Upper lobe of left lung (tissue), 6 donors: ENCODE results near the gene PPDPF. TPM values are rescaled to one million over a fixed set of nuclear protein-coding genes. Genes with fewer than 3 reads are reported as not detected.
"Not testable (repeated sequence)": the region's sequence is repeated elsewhere in the genome, so short reads cannot be mapped to it uniquely, and the experiment has no call there.

Experiments used
- ATAC-seq, 2 donors: fragments of 200-7000 bp; cut with Tn5 transposase; one replicate each; pipeline ENCODE4 v1.9.1; 2022; ENCODE audit warnings: mild to moderate bottlenecking in 2 of 2, moderate library complexity in 2 of 2; ENCODE audit not compliant: low FRiP score in 2 of 2
- DNase-seq, 2 donors: peaks; one replicate each; pipeline ENCODE4 v3.0.0-alpha.2; 2019 to 2020
- H3K27ac ChIP-seq, 4 donors: fragments of 200-600 bp; sonication (generic); one replicate each; pipeline ENCODE4 v1.5.1; 2016 to 2019
- H3K27me3 ChIP-seq, 4 donors: fragments of 200-600 bp; sonication (generic); one replicate each; pipeline ENCODE4 v1.5.1; 2017 to 2019
- H3K36me3 ChIP-seq, 4 donors: fragments of 200-600 bp; sonication (generic); one replicate each; pipeline ENCODE4 v1.5.1; 2016 to 2019
- H3K4me1 ChIP-seq, 4 donors: fragments of 200-600 bp; sonication (generic); one replicate each; pipeline ENCODE4 v1.5.1; 2018 to 2019
- H3K4me3 ChIP-seq, 4 donors: fragments of 200-600 bp; sonication (generic); one replicate each; pipeline ENCODE4 v1.5.1; 2017 to 2019; ENCODE audit warnings: mild to moderate bottlenecking in 2 of 4, moderate library complexity in 1 of 4
- H3K9me3 ChIP-seq, 4 donors: fragments of 200-600 bp; sonication (generic); one replicate each; pipeline ENCODE4 v1.5.1; 2018 to 2019
- CTCF ChIP-seq, 6 experiments: fragments of 450-650 bp in 4 of 6; fragments of 200-600 bp in 2 of 6; sonication (generic) in 2 of 6; IDR thresholded peaks; one replicate each; pipeline ENCODE4 v1.5.1; 2016 to 2019; ENCODE audit warnings: antibody characterized with exemption in 6 of 6
- EP300 ChIP-seq, 4 donors: sonication (generic); formaldehyde crosslinking; IDR thresholded peaks; one replicate each; pipeline ENCODE4 v1.5.1; 2017; ENCODE audit warnings: antibody characterized with exemption in 4 of 4, control low read depth in 2 of 4
- POLR2A ChIP-seq, 4 donors: fragments of 450-650 bp; IDR thresholded peaks; one replicate each; pipeline ENCODE4 v1.5.1; 2016 to 2017; ENCODE audit warnings: antibody characterized with exemption in 4 of 4, mild to moderate bottlenecking in 2 of 4
- POLR2AphosphoS5 ChIP-seq, 2 donors: sonication (generic); formaldehyde crosslinking; IDR thresholded peaks; one replicate each; pipeline ENCODE4 v1.5.1; 2017; ENCODE audit warnings: antibody characterized with exemption in 2 of 2
- WGBS, 2 donors: methylation state at CpG; one replicate each; pipeline ENCODE4 v1.1.5; 2017 to 2018; 5-methylcytosine and 5-hydroxymethylcytosine counted together
- total RNA-seq, 6 donors: library from RNA; depleted of rRNA in 4 of 6; stranded (reverse); fragments of >200 nt in 4 of 6; gene quantifications; one replicate each; pipeline versions ENCODE4 v1.1.0 to v1.2.1, GENCODE V29; 2016 to 2021
- donor health status: DM: no; HTN: no; CAD: no; lungs with moderate emphysema.
- donor health status: DM: no; HTN: yes; CAD: no; lungs with severe emphysema.

PPDPF gene
- total RNA-seq, 6 donors from 2014 or later = 91.1 to 468 (median 416) TPM

- Histone ChIP-seq H3K36me3 (no peaks in the 10 kb centered on the region), H3K9me3 (peaks cover 0 to 10% (median 3%) of the 10 kb centered on the region in 4 donors), H3K27ac (no peak overlapping the region), H3K4me3 (no peak overlapping the region), H3K4me1 (no peaks in the 10 kb centered on the region), H3K27me3 (no peaks in the 10 kb centered on the region)
- ATAC-seq = no peak
- WGBS, 2 donors = 88 to 89% methylated on average over 33 of the region's 33 CpGs
- TF ChIP-seq POLR2AphosphoS5 (IDR thresholded peaks at IDR 0.05) (no peak), EP300 (IDR thresholded peaks at IDR 0.05) (no peak), POLR2A (IDR thresholded peaks at IDR 0.05) (no peak), CTCF (IDR thresholded peaks at IDR 0.05) (no peak)
- DNase-seq = peak in 1 of 2 donors; percentile 58
These were observed 12.3 kb upstream of the PPDPF start for GRCh38 chr20:63508072-63508768.

GRCh38 chr20:63509088-63509564 lies 11.4 kb upstream of the PPDPF start:
- DNase-seq (no peak), ATAC-seq (no peak)
- Histone ChIP-seq H3K4me3 (no peak overlapping the region), H3K27ac (no peak overlapping the region), H3K27me3 (no peaks in the 10 kb centered on the region), H3K9me3 (peaks cover 0 to 10% (median 3%) of the 10 kb centered on the region in 4 donors), H3K36me3 (no peaks in the 10 kb centered on the region), H3K4me1 (no peaks in the 10 kb centered on the region)
- WGBS, 2 donors = 78 to 81% methylated on average over 9 of the region's 9 CpGs
- no peak for TF ChIP-seq EP300 (IDR thresholded peaks at IDR 0.05)
- no peak for TF ChIP-seq CTCF (IDR thresholded peaks at IDR 0.05)
- TF ChIP-seq POLR2AphosphoS5 (IDR thresholded peaks at IDR 0.05) = no peak

GRCh38 chr20:63513207-63513606 lies 7.4 kb upstream of the PPDPF start:
- DNase-seq (no peak), ATAC-seq (no peak)
- H3K9me3 ChIP-seq = no peaks in the 10 kb centered on the region
- TF ChIP-seq POLR2AphosphoS5 (IDR thresholded peaks at IDR 0.05) (no peak), CTCF (IDR thresholded peaks at IDR 0.05) (no peak), POLR2A (IDR thresholded peaks at IDR 0.05) (no peak), EP300 (IDR thresholded peaks at IDR 0.05) (no peak)
- H3K4me3 ChIP-seq = no peak overlapping the region
- H3K27ac ChIP-seq = no peak overlapping the region
- no peaks in the 10 kb centered on the region for H3K4me1 ChIP-seq
- no peaks in the 10 kb centered on the region for H3K36me3 ChIP-seq
- WGBS, 2 donors = 71 to 91% methylated on average over 3 of the region's 3 CpGs
- no peaks in the 10 kb centered on the region for H3K27me3 ChIP-seq

GRCh38 chr20:63514520-63514919 lies 6.0 kb upstream of the PPDPF start:
- DNase-seq, H3K27me3 ChIP-seq, H3K36me3 ChIP-seq, H3K4me3 ChIP-seq, H3K27ac ChIP-seq, ATAC-seq, H3K4me1 ChIP-seq, H3K9me3 ChIP-seq: not testable (repeated sequence)
- 60 to 64% methylated on average over 10 of the region's 10 CpGs for WGBS, 2 donors

GRCh38 chr20:63517376-63518309 lies 2.9 kb upstream of the PPDPF start:
- no peak for TF ChIP-seq POLR2A (IDR thresholded peaks at IDR 0.05)
- no peak for TF ChIP-seq CTCF (IDR thresholded peaks at IDR 0.05)
- no peak for TF ChIP-seq EP300 (IDR thresholded peaks at IDR 0.05)
- no peak for TF ChIP-seq POLR2AphosphoS5 (IDR thresholded peaks at IDR 0.05)
- H3K4me3 ChIP-seq = no peak overlapping the region
- peaks cover 13 to 30% (median 28%) of the 10 kb centered on the region in 4 donors for H3K4me1 ChIP-seq
- no peak overlapping the region for H3K27ac ChIP-seq
- no peak for ATAC-seq
- peak in 1 of 2 donors; percentile 63 for DNase-seq
- H3K27me3 ChIP-seq = no peaks in the 10 kb centered on the region
- 83 to 92% methylated on average over 15 to 32 of the region's 32 CpGs for WGBS, 2 donors
- H3K36me3 ChIP-seq = peaks cover 0 to 7% (median 2%) of the 10 kb centered on the region in 4 donors
- no peaks in the 10 kb centered on the region for H3K9me3 ChIP-seq
